ENCODE data around the gene PDE4D. TPM values are rescaled to one million over a fixed set of nuclear protein-coding genes. Genes with fewer than 3 reads are reported as not detected.
"Not testable (repeated sequence)": the region's sequence is repeated elsewhere in the genome, so short reads cannot be mapped to it uniquely, and the experiment has no call there.

PDE4D gene
- total RNA-seq, 1 experiment from 2014 or later: 2.1 TPM

GRCh38 chr5:59763541-59763940, 130.0 kb downstream of the PDE4D start:
- no peak overlapping the region for H3K23ac ChIP-seq (ENCODE audit: insufficient read length, low read depth, low read length)
- H3K56ac ChIP-seq (ENCODE audit: insufficient read length, low read depth, low read length): no peak overlapping the region
- H4K5ac ChIP-seq (ENCODE audit: insufficient read length, low read depth, low read length): no peak overlapping the region
- no peak for TF ChIP-seq CTCF (conservative IDR thresholded peaks at IDR 0.05)
- H2AFZ ChIP-seq (ENCODE audit: low read length): no peak overlapping the region
- H3K79me1 ChIP-seq (ENCODE audit: insufficient read depth, low read depth, low read length, poor library complexity, severe bottlenecking): no peaks in the 10 kb centered on the region
- no peak overlapping the region for H2BK12ac ChIP-seq (ENCODE audit: insufficient read length, low read depth, low read length)
- H3K4ac ChIP-seq (ENCODE audit: low read depth, low read length): no peak overlapping the region
- no peak overlapping the region for H2BK15ac ChIP-seq (ENCODE audit: low read depth, low read length)
- no peaks in the 10 kb centered on the region for H3K9me3 ChIP-seq (ENCODE audit: control insufficient read depth, low read depth, low read length)
- H3K9me3 Mint-ChIP-seq: no peaks in the 10 kb centered on the region
- no peak overlapping the region for H3K4me2 ChIP-seq (ENCODE audit: insufficient read depth, insufficient read length, low read length)
- no peaks in the 10 kb centered on the region for H4K20me1 ChIP-seq (ENCODE audit: control insufficient read depth, insufficient read depth, insufficient read length)
- H2BK120ac ChIP-seq (ENCODE audit: low read depth, low read length, poor library complexity, severe bottlenecking): no peak overlapping the region
- peaks cover 9% of the 10 kb centered on the region for H3K23me2 ChIP-seq (ENCODE audit: insufficient read length, low read depth, low read length, poor library complexity, severe bottlenecking)
- no peak overlapping the region for H3K4me3 Mint-ChIP-seq
- H4K8ac ChIP-seq (replicated peaks; ENCODE audit: insufficient read length, low read depth, low read length): no peak overlapping the region
- no peak overlapping the region for H2BK20ac ChIP-seq (ENCODE audit: low read depth, low read length, poor library complexity, severe bottlenecking)
- H3K27ac Mint-ChIP-seq: no peak overlapping the region
- H3K36me3 Mint-ChIP-seq (ENCODE audit: insufficient read depth in 1 of 3, low read depth in 3 of 3): no peaks in the 10 kb centered on the region
- peaks cover 12 to 13% of the 10 kb centered on the region in 2 experiments for H3K4me1 Mint-ChIP-seq
- H3K4me1 ChIP-seq (ENCODE audit: insufficient read depth, low read length): peaks cover 2% of the 10 kb centered on the region; the same call in 1 of the 2 replicates
- no peaks in the 10 kb centered on the region for H3K79me2 ChIP-seq (ENCODE audit: insufficient read depth, low read length)
- H3K27me3 ChIP-seq (ENCODE audit: insufficient read depth, low read length): peaks cover 8% of the 10 kb centered on the region; the same call in 1 of the 2 replicates
- peaks cover 23% of the 10 kb centered on the region for H3K27me3 Mint-ChIP-seq (ENCODE audit: low read depth)
- no peak overlapping the region for H3K18ac ChIP-seq (ENCODE audit: insufficient read length, low read depth, low read length)
- H2BK5ac ChIP-seq (ENCODE audit: insufficient read length, low read length): no peak overlapping the region
- no peak for DNase-seq
- H2AK5ac ChIP-seq (ENCODE audit: insufficient read length, low read length): no peak overlapping the region
- no peak overlapping the region for H3K9ac ChIP-seq (ENCODE audit: extremely low read depth, insufficient read length, low read length)
- H4K91ac ChIP-seq (ENCODE audit: insufficient read length, low read depth, low read length): no peak overlapping the region
- no CpG with 5 or more reads among the region's 2 CpGs for WGBS (ENCODE audit: extremely low coverage, insufficient read length, low lambda C conversion rate)
- H3T11ph ChIP-seq (ENCODE audit: low read length): no peak overlapping the region
- no peak overlapping the region for H3K27ac ChIP-seq (ENCODE audit: insufficient read length, low read depth, low read length)
- H3K14ac ChIP-seq (ENCODE audit: insufficient read depth, low read length): no peak overlapping the region

- H3K9me3 ChIP-seq (ENCODE audit: control insufficient read depth, low read depth, low read length); H3K79me1 ChIP-seq (ENCODE audit: insufficient read depth, low read depth, low read length, poor library complexity, severe bottlenecking); H2AFZ ChIP-seq (ENCODE audit: low read length); H2BK12ac ChIP-seq (ENCODE audit: insufficient read length, low read depth, low read length); H4K20me1 ChIP-seq (ENCODE audit: control insufficient read depth, insufficient read depth, insufficient read length); H3K23me2 ChIP-seq (ENCODE audit: insufficient read length, low read depth, low read length, poor library complexity, severe bottlenecking); H2BK20ac ChIP-seq (ENCODE audit: low read depth, low read length, poor library complexity, severe bottlenecking); H3K79me2 ChIP-seq (ENCODE audit: insufficient read depth, low read length); H3K36me3 Mint-ChIP-seq (ENCODE audit: insufficient read depth in 1 of 3, low read depth in 3 of 3); H4K91ac ChIP-seq (ENCODE audit: insufficient read length, low read depth, low read length); H4K8ac ChIP-seq (replicated peaks; ENCODE audit: insufficient read length, low read depth, low read length); H3K27me3 ChIP-seq (ENCODE audit: insufficient read depth, low read length); H2BK120ac ChIP-seq (ENCODE audit: low read depth, low read length, poor library complexity, severe bottlenecking); H3K4me3 Mint-ChIP-seq; H4K5ac ChIP-seq (ENCODE audit: insufficient read length, low read depth, low read length); H3T11ph ChIP-seq (ENCODE audit: low read length); H3K27me3 Mint-ChIP-seq (ENCODE audit: low read depth); H3K4ac ChIP-seq (ENCODE audit: low read depth, low read length); H3K23ac ChIP-seq (ENCODE audit: insufficient read length, low read depth, low read length); H3K27ac Mint-ChIP-seq; H3K4me2 ChIP-seq (ENCODE audit: insufficient read depth, insufficient read length, low read length); H3K4me1 ChIP-seq (ENCODE audit: insufficient read depth, low read length); H3K14ac ChIP-seq (ENCODE audit: insufficient read depth, low read length); H2AK5ac ChIP-seq (ENCODE audit: insufficient read length, low read length); H3K9me3 Mint-ChIP-seq; H2BK5ac ChIP-seq (ENCODE audit: insufficient read length, low read length); H3K56ac ChIP-seq (ENCODE audit: insufficient read length, low read depth, low read length); H3K9ac ChIP-seq (ENCODE audit: extremely low read depth, insufficient read length, low read length); H3K27ac ChIP-seq (ENCODE audit: insufficient read length, low read depth, low read length); H2BK15ac ChIP-seq (ENCODE audit: low read depth, low read length); H3K18ac ChIP-seq (ENCODE audit: insufficient read length, low read depth, low read length); DNase-seq; H3K4me1 Mint-ChIP-seq: not testable (repeated sequence)
- WGBS (ENCODE audit: extremely low coverage, insufficient read length, low lambda C conversion rate): no CpG with 5 or more reads among the region's 5 CpGs
Measured at GRCh38 chr5:59762232-59762631, 131.3 kb downstream of the PDE4D start.
